ENCODE results near the gene CTDSP1.

DNA sequence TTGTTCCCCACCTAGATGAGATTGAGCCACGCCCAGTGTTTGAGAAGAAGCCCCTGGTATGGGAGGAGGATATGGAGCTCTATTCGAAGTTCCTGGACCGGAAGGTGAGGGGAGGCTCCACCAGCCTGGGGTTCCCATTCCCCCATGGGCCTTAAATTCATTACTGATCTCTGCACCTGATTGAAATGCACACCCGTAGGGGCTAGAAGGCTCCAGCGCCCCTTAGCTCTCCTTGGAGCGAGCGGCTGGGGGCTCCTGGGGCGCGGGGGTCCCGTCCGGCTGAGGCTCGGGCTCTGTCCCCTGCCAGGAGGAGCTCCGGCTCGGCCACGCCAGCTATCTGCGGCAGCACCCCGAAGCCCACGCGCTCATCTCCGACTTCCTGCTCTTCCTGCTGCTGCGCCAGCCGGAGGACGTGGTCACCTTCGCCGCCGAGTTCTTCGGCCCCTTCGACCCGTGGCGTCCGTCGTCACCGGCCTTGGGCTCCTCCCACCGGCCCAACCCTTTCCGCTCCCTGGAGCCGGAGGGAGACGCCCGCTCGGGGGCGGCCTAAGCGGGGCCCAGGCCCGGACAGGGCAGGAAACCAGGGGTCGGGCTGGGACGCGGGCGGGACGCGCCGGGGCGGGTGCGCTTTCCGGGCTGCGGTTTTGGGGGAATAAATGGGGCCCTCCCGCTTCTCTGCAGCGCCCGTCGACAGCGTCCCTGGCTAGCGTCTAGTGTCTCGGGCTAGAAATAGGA is 32.1 kb upstream of the CTDSP1 start:
- TF ChIP-seq, protein P1, sequence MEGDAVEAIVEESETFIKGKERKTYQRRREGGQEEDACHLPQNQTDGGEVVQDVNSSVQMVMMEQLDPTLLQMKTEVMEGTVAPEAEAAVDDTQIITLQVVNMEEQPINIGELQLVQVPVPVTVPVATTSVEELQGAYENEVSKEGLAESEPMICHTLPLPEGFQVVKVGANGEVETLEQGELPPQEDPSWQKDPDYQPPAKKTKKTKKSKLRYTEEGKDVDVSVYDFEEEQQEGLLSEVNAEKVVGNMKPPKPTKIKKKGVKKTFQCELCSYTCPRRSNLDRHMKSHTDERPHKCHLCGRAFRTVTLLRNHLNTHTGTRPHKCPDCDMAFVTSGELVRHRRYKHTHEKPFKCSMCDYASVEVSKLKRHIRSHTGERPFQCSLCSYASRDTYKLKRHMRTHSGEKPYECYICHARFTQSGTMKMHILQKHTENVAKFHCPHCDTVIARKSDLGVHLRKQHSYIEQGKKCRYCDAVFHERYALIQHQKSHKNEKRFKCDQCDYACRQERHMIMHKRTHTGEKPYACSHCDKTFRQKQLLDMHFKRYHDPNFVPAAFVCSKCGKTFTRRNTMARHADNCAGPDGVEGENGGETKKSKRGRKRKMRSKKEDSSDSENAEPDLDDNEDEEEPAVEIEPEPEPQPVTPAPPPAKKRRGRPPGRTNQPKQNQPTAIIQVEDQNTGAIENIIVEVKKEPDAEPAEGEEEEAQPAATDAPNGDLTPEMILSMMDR (IDR thresholded peaks at IDR 0.05) = peak in 1 of 7 experiments; percentile 12
- TF ChIP-seq POLR2AphosphoS5 (IDR thresholded peaks at IDR 0.05) = peak; percentile 87 to 99 (median 98)
- TF ChIP-seq EP300 (IDR thresholded peaks at IDR 0.05) = no peak
